ENCODE data around the gene SRPRB. TPM values are rescaled to one million over a fixed set of nuclear protein-coding genes. Genes with fewer than 3 reads are reported as not detected.

SRPRB gene
- total and polyA plus RNA-seq, 2 donors (not counting 3 experiments of a cell fraction or from before 2014, with no cell fraction given) = 22.7 to 69.2 TPM

DNA sequence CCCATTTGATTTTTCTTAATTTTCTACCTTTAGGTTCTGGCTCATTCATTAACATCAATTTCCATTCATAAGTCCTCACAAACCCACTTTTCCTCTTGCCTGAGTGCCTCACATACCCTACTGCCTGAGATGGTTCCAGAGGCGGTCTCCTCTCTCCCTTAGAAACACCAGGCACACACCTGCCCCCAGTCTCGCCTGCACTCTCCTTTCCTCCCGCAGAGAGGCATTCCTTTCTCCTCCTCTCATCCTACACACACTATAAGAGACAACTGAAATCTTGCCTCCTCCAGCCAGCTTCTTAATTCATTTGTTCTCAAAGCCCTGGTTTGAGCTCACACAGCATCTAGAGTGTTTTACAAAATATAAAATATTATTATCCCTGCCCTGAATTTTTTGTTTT is 31.9 kb upstream of the SRPRB start:
- dilution Hi-C loops (cut with MboI; ENCODE audit: extremely low pct_ligation_motif_present, low sequenced_read_pairs) (no loop called here), intact Hi-C loops (cut with micrococcal nuclease) (no loop called here)
- Histone ChIP-seq H3K79me2 (ENCODE audit: control insufficient read depth, insufficient read depth, low read length) (no peaks in the 10 kb centered on the region), H3K4me2 (ENCODE audit: insufficient read depth, low read length) (no peak overlapping the region), H3K4me1 (ENCODE audit: control insufficient read depth, extremely low read depth, insufficient read depth, low read length) (no peaks in the 10 kb centered on the region), H3K27ac (ENCODE audit: insufficient read depth, low read depth, low read length) (no peak overlapping the region), H3K36me3 (ENCODE audit: control insufficient read depth in 2 of 2, extremely low read depth in 1 of 2, insufficient read depth in 2 of 2, low read length in 2 of 2) (no peaks in the 10 kb centered on the region), H3K4me3 (replicated peaks in 1 of 3; ENCODE audit: insufficient read depth in 1 of 3, low read depth in 1 of 3, low read length in 3 of 3) (no peak overlapping the region), H3K9ac (replicated peaks; ENCODE audit: extremely low read depth, insufficient read depth, low read length) (no peak overlapping the region), H4K20me1 (replicated peaks; ENCODE audit: control insufficient read depth, extremely low read depth, insufficient read depth, low read length) (no peaks in the 10 kb centered on the region), H2AFZ (ENCODE audit: low read depth, low read length) (no peak overlapping the region), H3K9me1 (replicated peaks; ENCODE audit: control insufficient read depth, extremely low read depth, insufficient read depth, low read length) (no peaks in the 10 kb centered on the region), H3K27me3 (ENCODE audit: control insufficient read depth in 2 of 2, insufficient read depth in 2 of 2, low read length in 2 of 2) (peaks cover 0 to 3% of the 10 kb centered on the region in 2 experiments), H3K9me3 (replicated peaks; ENCODE audit: control insufficient read depth, insufficient read depth, low read length) (no peaks in the 10 kb centered on the region)
- ChIA-PET POLR2A (no interaction called here), CTCF (no interaction called here)
- TF ChIP-seq GATA2 (IDR thresholded peaks at IDR 0.05; ENCODE audit: insufficient read depth, insufficient read length, low read depth, low read length) (no peak), FOS (IDR thresholded peaks at IDR 0.05; ENCODE audit: borderline replicate concordance, insufficient read depth, low read length) (no peak)
- FAIRE-seq (no peak), DNase-seq (ENCODE audit: low read depth, low spot score) (no peak)
- no TSS peak for BruUV-seq (replicated peaks)

DNA sequence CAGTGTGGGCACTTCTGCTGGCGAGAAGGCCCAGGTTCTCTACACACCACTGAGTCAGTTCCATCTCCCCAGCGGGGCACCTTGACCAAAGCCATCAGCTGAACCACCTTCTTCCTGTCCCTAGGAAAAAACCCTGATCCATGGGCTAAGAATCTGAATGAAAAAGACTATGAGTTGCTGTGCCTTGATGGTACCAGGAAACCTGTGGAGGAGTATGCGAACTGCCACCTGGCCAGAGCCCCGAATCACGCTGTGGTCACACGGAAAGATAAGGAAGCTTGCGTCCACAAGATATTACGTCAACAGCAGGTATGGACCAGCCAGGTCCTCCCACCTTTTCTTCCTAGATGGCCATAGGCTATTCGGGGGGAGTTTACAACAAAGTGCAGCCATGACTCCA is 30.3 kb upstream of the SRPRB start:
- DNase-seq (ENCODE audit: low read depth, low spot score) (no peak), FAIRE-seq (no peak)
- Histone ChIP-seq H2AFZ (ENCODE audit: low read depth, low read length) (no peak overlapping the region), H3K79me2 (ENCODE audit: control insufficient read depth, insufficient read depth, low read length) (no peaks in the 10 kb centered on the region), H3K27ac (ENCODE audit: insufficient read depth, low read depth, low read length) (no peak overlapping the region), H3K4me3 (replicated peaks in 1 of 3; ENCODE audit: insufficient read depth in 1 of 3, low read depth in 1 of 3, low read length in 3 of 3) (no peak overlapping the region), H3K9me1 (replicated peaks; ENCODE audit: control insufficient read depth, extremely low read depth, insufficient read depth, low read length) (no peaks in the 10 kb centered on the region), H3K9me3 (replicated peaks; ENCODE audit: control insufficient read depth, insufficient read depth, low read length) (no peaks in the 10 kb centered on the region), H3K36me3 (ENCODE audit: control insufficient read depth in 2 of 2, extremely low read depth in 1 of 2, insufficient read depth in 2 of 2, low read length in 2 of 2) (no peaks in the 10 kb centered on the region), H3K9ac (replicated peaks; ENCODE audit: extremely low read depth, insufficient read depth, low read length) (no peak overlapping the region), H3K4me2 (ENCODE audit: insufficient read depth, low read length) (no peak overlapping the region), H3K27me3 (ENCODE audit: control insufficient read depth in 2 of 2, insufficient read depth in 2 of 2, low read length in 2 of 2) (peaks cover 1 to 3% of the 10 kb centered on the region in 2 experiments), H3K4me1 (ENCODE audit: control insufficient read depth, extremely low read depth, insufficient read depth, low read length) (no peaks in the 10 kb centered on the region), H4K20me1 (replicated peaks; ENCODE audit: control insufficient read depth, extremely low read depth, insufficient read depth, low read length) (no peaks in the 10 kb centered on the region)
- CTCF ChIA-PET = interaction anchor here (0.9 to 1.4 kb wide), 2 partner anchors 8 to 15 kb away, joined by 3 read pairs; no protein-coding TSS in a partner anchor
- intact Hi-C loops (cut with micrococcal nuclease) (no loop called here), dilution Hi-C loops (cut with MboI; ENCODE audit: extremely low pct_ligation_motif_present, low sequenced_read_pairs) (no loop called here)
- POLR2A ChIA-PET = no interaction called here
- no peak for TF ChIP-seq GATA2 (IDR thresholded peaks at IDR 0.05; ENCODE audit: insufficient read depth, insufficient read length, low read depth, low read length)
- TF ChIP-seq POLR2AphosphoS5 (IDR thresholded peaks at IDR 0.05; ENCODE audit: insufficient read depth, low read depth, low read length) = no peak
- TF ChIP-seq, protein P1, sequence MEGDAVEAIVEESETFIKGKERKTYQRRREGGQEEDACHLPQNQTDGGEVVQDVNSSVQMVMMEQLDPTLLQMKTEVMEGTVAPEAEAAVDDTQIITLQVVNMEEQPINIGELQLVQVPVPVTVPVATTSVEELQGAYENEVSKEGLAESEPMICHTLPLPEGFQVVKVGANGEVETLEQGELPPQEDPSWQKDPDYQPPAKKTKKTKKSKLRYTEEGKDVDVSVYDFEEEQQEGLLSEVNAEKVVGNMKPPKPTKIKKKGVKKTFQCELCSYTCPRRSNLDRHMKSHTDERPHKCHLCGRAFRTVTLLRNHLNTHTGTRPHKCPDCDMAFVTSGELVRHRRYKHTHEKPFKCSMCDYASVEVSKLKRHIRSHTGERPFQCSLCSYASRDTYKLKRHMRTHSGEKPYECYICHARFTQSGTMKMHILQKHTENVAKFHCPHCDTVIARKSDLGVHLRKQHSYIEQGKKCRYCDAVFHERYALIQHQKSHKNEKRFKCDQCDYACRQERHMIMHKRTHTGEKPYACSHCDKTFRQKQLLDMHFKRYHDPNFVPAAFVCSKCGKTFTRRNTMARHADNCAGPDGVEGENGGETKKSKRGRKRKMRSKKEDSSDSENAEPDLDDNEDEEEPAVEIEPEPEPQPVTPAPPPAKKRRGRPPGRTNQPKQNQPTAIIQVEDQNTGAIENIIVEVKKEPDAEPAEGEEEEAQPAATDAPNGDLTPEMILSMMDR (IDR thresholded peaks at IDR 0.05; ENCODE audit: extremely low read depth in 1 of 2, insufficient read depth in 1 of 2, low read depth in 1 of 2, low read length in 2 of 2) = no peak
- TF ChIP-seq EZH2 (IDR thresholded peaks at IDR 0.05; ENCODE audit: borderline replicate concordance, low read depth, low read length, severe bottlenecking) = no peak
- TF ChIP-seq FOS (IDR thresholded peaks at IDR 0.05; ENCODE audit: borderline replicate concordance, insufficient read depth, low read length) = no peak
- TF ChIP-seq JUN (IDR thresholded peaks at IDR 0.05; ENCODE audit: borderline replicate concordance, insufficient read depth, insufficient read length, low read depth) = no peak
- TF ChIP-seq, protein P2, sequence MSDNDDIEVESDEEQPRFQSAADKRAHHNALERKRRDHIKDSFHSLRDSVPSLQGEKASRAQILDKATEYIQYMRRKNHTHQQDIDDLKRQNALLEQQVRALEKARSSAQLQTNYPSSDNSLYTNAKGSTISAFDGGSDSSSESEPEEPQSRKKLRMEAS (IDR thresholded peaks at IDR 0.05; ENCODE audit: insufficient read depth, insufficient read length) = no peak
- no peak for TF ChIP-seq POLR2A (IDR thresholded peaks at IDR 0.05; ENCODE audit: low read depth, low read length)
- TF ChIP-seq MYC (IDR thresholded peaks at IDR 0.05; ENCODE audit: low read depth, low read length) = no peak
- no TSS peak for BruUV-seq (replicated peaks)
